Ectodermal cell (in vitro differentiated cells): ENCODE results near the gene YAE1.

Source experiments
- H3K27ac ChIP-seq: 2 replicates; pipeline ENCODE4 v1.7.0; 2013; ENCODE audit warnings: mild to moderate bottlenecking, low read depth, low read length; ENCODE audit not compliant: insufficient read depth, poor library complexity, severe bottlenecking
- H3K27me3 ChIP-seq: 2 replicates; pipeline ENCODE4 v1.7.0; 2013; ENCODE audit warnings: mild to moderate bottlenecking, low read length; ENCODE audit not compliant: insufficient read depth, control insufficient read depth, poor library complexity, severe bottlenecking
- H3K36me3 ChIP-seq: one replicate; pipeline ENCODE4 v1.7.0; 2013; ENCODE audit warnings: low read length; ENCODE audit not compliant: control insufficient read depth, insufficient read depth
- H3K4me1 ChIP-seq: one replicate; pipeline ENCODE4 v1.7.0; 2013; ENCODE audit warnings: low read length; ENCODE audit not compliant: control insufficient read depth, insufficient read depth
- H3K4me3 ChIP-seq: 2 replicates; pipeline ENCODE4 v1.7.0; 2013; ENCODE audit warnings: low read depth, low read length, control low read depth; ENCODE audit not compliant: insufficient read depth
- H3K9me3 ChIP-seq: 2 replicates; pipeline ENCODE4 v1.7.0; 2013; ENCODE audit warnings: mild to moderate bottlenecking, low read length, moderate library complexity; ENCODE audit not compliant: control insufficient read depth
- WGBS, 2 experiments: methylation state at CpG; one replicate each; pipeline ENCODE4 v1.1.7; 2013; ENCODE audit warnings: missing lambda C conversion rate in 2 of 2; 5-methylcytosine and 5-hydroxymethylcytosine counted together

The YAE1 gene

DNA sequence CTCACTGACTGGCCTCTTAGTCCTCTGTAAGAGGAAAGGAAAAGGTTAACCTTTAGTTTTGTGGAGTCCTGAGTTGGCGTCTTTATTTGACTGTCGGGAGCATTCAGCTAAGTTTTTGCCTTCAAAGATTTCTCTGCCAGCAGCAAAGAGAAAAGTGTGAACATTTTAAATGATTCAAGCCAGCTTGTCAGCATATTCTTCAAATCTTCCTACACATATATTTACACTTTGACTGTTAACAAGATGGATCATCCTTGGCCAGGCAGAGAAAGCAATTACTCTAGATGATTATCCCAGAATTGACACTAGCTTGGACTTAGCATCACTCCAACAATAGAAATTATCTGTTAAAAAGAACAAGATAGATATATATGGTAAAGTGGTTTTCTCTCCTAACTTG is 15.8 kb upstream of the YAE1 start:
- 92 to 94% methylated on average over 2 of the region's 2 CpGs for WGBS, 2 experiments
- no peak overlapping the region for H3K27ac ChIP-seq
- H3K4me3 ChIP-seq = no peak overlapping the region
- H3K4me1 ChIP-seq = no peaks in the 10 kb centered on the region
- no peaks in the 10 kb centered on the region for H3K36me3 ChIP-seq
- H3K9me3 ChIP-seq = no peaks in the 10 kb centered on the region
- no peaks in the 10 kb centered on the region for H3K27me3 ChIP-seq

DNA sequence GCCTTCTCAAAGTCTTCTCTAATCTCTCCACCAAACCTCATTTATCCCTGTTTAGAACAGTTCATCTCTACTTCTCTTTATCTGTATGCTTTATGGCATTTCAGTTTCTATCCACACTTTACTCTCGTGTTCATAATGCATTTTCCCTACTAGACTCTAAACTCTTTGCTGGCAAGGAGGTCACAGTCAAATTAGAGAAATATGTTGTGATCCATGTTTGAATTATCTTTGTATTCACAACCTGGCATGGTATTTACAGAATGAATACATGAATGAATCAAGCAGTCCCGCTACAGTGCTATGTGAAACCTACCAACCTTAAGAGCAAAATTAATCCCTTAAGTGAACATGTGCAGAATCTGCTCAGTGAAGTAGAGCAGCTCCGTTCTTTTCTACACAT is 12.8 kb upstream of the YAE1 start:
- no peaks in the 10 kb centered on the region for H3K9me3 ChIP-seq
- no peak overlapping the region for H3K27ac ChIP-seq
- WGBS, 2 experiments = 88 to 94% methylated on average over 2 to 3 of the region's 3 CpGs
- no peaks in the 10 kb centered on the region for H3K4me1 ChIP-seq
- H3K4me3 ChIP-seq = no peak overlapping the region
- no peaks in the 10 kb centered on the region for H3K27me3 ChIP-seq
- H3K36me3 ChIP-seq = no peaks in the 10 kb centered on the region

DNA sequence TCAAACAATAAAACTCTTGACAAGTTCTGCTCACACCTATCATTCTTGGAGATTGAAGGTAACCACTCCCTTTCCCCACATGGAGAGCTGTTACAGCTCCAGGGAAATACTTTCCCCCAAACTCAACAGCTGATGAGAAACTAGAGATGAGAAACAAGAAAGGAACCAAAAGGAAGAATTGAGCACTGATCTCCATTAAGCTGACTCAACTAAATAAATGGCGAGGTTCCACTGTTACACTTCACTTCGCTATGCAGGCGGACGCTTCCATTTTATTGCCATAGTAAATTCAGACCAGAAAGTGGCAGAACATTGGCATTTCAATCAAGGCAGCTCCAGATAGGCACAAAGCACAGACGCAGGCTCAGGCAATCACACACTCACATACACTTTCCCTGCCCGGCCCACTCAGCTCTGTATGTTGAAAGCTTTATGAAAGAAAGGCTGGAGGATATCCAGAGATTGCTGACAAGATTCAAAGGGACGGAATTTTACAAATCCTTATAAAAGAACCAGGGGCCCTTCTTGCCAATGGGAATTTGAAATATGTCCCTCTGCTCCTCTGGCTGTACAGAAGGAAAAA is 11.5 kb upstream of the YAE1 start:
- Histone ChIP-seq H3K27me3 (no peaks in the 10 kb centered on the region), H3K9me3 (no peaks in the 10 kb centered on the region), H3K36me3 (no peaks in the 10 kb centered on the region), H3K4me3 (no peak overlapping the region), H3K27ac (no peak overlapping the region), H3K4me1 (no peaks in the 10 kb centered on the region)
- WGBS, 2 experiments = 90 to 91% methylated on average over 6 to 7 of the region's 7 CpGs

DNA sequence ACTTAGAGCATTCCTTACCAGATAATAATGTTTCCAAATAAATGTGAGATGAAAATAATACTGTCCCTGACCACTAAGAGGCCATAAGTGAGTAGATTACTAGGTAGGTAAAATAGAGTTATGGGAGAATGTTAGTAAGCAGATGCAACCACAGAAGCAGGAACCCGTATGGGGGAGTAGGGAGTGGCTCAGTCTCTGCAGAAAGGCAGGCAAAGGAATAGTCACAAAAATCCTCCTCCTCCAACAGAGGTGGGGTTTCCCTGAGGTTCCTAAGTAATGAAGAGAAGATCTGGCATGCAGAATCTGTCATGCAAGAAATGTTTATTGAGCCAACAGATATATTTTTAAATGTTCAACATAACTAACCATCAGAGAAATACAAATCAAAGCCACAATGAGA is 9.0 kb upstream of the YAE1 start:
- no peak overlapping the region for H3K4me3 ChIP-seq
- no peaks in the 10 kb centered on the region for H3K4me1 ChIP-seq
- H3K27me3 ChIP-seq = no peaks in the 10 kb centered on the region
- WGBS, 2 experiments = 63 to 67% methylated on average over 1 of the region's 1 CpG
- no peaks in the 10 kb centered on the region for H3K36me3 ChIP-seq
- H3K27ac ChIP-seq = no peak overlapping the region
- no peaks in the 10 kb centered on the region for H3K9me3 ChIP-seq

DNA sequence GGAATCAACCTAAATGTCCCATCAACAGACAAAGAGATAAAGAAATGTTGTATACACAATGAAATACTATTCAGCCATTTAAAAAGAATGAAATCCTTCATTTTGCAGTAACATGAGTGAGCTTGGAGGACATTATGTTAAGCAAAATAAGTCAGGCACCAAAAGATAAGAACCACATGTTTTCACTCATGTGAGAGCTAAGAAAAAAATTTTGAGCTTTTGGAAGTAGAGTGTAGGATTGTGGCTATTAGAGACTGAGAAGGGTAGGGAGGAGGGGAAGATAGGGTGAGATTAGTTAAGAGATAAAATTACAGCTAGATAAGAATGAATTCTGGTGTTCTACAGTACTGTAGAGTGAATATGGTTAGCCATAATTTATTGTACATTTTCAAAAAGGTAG is 8.3 kb upstream of the YAE1 start:
- no peaks in the 10 kb centered on the region for H3K4me1 ChIP-seq
- H3K9me3 ChIP-seq = no peaks in the 10 kb centered on the region
- H3K36me3 ChIP-seq = no peaks in the 10 kb centered on the region
- H3K27ac ChIP-seq = no peak overlapping the region
- no peak overlapping the region for H3K4me3 ChIP-seq
- no peaks in the 10 kb centered on the region for H3K27me3 ChIP-seq

DNA sequence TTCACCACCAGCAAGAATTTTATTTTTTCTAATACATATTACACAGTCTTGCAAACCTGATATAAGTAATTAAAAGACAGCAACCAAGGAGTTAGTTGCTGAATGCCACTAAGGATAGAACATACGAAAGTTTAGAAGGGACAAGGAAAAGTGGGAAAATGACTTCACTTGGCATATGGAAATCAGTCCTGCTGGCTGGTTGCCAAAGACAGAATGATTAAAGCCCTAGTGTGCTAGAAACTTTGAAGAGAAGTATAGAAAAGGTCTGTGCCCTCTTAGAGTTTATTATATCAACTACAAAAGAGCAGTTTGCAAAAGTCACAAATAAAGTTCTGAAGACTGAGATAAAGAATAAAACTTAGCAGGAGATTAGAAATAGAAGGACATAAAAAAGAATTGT is 5.8 kb upstream of the YAE1 start:
- no peak overlapping the region for H3K4me3 ChIP-seq
- no peaks in the 10 kb centered on the region for H3K4me1 ChIP-seq
- 94 to 97% methylated on average over 1 of the region's 1 CpG for WGBS, 2 experiments
- H3K27me3 ChIP-seq = no peaks in the 10 kb centered on the region
- no peak overlapping the region for H3K27ac ChIP-seq
- H3K9me3 ChIP-seq = no peaks in the 10 kb centered on the region
- H3K36me3 ChIP-seq = no peaks in the 10 kb centered on the region

DNA sequence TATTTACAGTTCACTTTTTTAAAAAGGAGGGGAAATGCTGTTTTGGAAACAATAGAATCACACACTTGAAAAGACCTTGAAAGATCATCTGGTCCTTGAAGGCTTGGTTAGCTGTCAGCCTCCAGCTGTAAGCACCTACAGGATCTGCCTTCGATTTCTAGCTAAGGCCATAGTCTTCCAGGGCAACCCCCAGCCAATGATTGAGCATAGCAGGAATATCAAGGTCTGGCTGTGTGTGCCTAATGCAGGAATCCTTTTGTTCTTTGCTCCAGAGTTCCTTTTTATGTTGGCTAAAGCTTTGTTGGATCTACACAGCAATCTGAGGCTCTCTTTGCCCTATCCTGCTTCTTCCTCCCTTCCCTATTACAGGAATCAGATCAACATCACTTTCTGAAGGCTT is 5.2 kb upstream of the YAE1 start:
- Histone ChIP-seq H3K27ac (no peak overlapping the region), H3K36me3 (no peaks in the 10 kb centered on the region), H3K4me3 (no peak overlapping the region), H3K9me3 (no peaks in the 10 kb centered on the region), H3K4me1 (no peaks in the 10 kb centered on the region), H3K27me3 (no peaks in the 10 kb centered on the region)
- WGBS, 2 experiments = 75 to 85% methylated on average over 1 of the region's 1 CpG

DNA sequence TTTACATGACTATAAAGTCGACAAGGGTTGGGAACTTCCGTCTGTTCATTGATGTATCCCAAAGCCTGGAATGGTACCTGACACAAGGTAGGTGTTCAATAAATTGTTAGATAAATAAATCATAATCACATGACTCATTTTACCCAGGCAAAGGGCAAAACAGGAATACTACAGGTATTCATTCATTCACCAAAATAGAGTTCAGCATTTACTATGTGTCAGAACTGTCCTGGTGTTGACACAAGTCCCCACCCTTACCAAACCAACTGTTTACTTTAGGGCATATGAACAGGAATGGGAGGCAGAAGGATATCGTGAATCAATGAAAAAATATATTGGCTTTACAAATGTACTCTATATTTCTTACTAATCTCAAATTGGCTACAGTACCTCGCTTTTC is 666 bp upstream of the YAE1 start:
- no peaks in the 10 kb centered on the region for H3K27me3 ChIP-seq
- H3K27ac ChIP-seq = no peak overlapping the region
- peak overlapping the region; percentile 78 for H3K4me3 ChIP-seq
- WGBS, 2 experiments = 20 to 44% methylated on average over 1 to 4 of the region's 4 CpGs
- H3K36me3 ChIP-seq = peaks cover 6% of the 10 kb centered on the region
- peaks cover 3% of the 10 kb centered on the region for H3K4me1 ChIP-seq
- H3K9me3 ChIP-seq = no peaks in the 10 kb centered on the region

DNA sequence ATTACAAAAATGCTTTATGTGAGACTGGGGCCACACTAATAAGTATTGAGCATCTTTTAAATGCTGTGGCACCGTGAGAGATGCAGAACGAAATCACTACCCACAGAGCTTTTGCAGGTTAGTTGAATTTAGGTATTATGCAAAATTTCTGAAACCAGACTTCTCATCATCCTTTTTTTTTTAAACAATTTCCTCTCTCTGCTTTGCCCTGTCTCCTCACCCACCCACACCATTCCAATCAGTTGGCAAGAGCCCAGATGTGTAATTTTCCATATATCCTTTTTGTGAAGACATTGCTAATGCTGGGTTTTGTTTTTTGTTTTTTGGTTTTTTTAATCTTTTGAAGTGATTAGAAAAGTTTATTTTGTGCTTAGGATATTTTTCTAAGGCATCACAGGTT is 1.1 kb downstream of the YAE1 start:
- WGBS, 2 experiments = 65 to 66% methylated on average over 2 of the region's 2 CpGs
- Histone ChIP-seq H3K4me1 (peaks cover 3% of the 10 kb centered on the region), H3K27ac (no peak overlapping the region), H3K9me3 (no peaks in the 10 kb centered on the region), H3K36me3 (peaks cover 13% of the 10 kb centered on the region), H3K27me3 (no peaks in the 10 kb centered on the region), H3K4me3 (peak overlapping the region; percentile 78)

DNA sequence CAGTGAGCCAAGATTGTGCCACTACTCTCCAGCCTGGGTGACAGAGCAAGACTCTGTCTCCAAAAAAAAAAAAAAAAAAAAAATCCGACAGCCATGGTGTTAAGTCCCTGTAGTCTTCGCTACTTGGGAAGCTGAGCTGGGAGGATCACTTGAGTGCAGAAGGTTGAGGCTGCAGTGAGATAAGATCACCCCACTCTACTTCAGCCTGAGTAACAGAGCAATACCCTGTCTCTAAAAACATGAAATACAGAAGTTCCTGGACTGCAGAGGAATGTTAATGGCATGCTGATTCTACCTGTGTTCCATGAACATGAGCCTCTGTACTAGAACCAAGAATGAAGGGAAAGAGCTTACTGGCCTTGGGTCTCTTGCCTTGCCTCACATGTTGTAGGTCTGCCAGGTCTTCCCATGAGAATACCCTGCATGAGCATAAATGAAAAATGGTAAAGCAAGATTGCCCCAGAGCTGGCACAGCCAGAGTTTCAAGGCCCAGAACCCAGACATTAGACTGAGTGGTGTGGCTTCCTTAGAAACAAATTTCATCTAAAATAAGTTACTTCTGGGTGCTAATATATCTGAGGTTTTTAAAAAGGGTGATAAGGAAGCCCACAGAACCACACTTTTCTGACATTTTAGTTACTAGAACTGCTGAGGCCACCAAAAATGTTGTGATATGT is 8.6 kb downstream of the YAE1 start:
- WGBS, 2 experiments = 80 to 95% methylated on average over 1 to 2 of the region's 2 CpGs
- no peak overlapping the region for H3K27ac ChIP-seq
- H3K36me3 ChIP-seq = peaks cover 20% of the 10 kb centered on the region
- no peaks in the 10 kb centered on the region for H3K9me3 ChIP-seq
- no peaks in the 10 kb centered on the region for H3K4me1 ChIP-seq
- H3K4me3 ChIP-seq = no peak overlapping the region
- no peaks in the 10 kb centered on the region for H3K27me3 ChIP-seq
